GM06990 (cell line): ENCODE measurements around the gene LRRC57.

Experiments
- DNase-seq: peaks from one replicate; pipeline ENCODE4 v3.0.0-alpha.2; 2011; ENCODE audit not compliant: insufficient read length; ENCODE audit errors: extremely low read depth
- H3K27me3 ChIP-seq: replicated peaks from 2 replicates; pipeline ENCODE4 v1.6.0; 2011; ENCODE audit warnings: low read length; ENCODE audit not compliant: control insufficient read depth, insufficient read depth
- H3K36me3 ChIP-seq: 2 replicates; pipeline ENCODE4 v1.5.1; 2011; ENCODE audit warnings: low read length; ENCODE audit not compliant: control insufficient read depth, insufficient read depth
- H3K4me3 ChIP-seq: replicated peaks from 2 replicates; pipeline ENCODE4 v1.5.1; 2011; ENCODE audit warnings: low read depth, mild to moderate bottlenecking, control low read depth, low read length
- CTCF ChIP-seq: IDR thresholded peaks from 2 replicates; pipeline ENCODE4 v1.5.1; 2011; ENCODE audit warnings: low read length, control low read depth, mild to moderate bottlenecking, inconsistent platforms; ENCODE audit not compliant: insufficient read depth, poor library complexity, severe bottlenecking

The LRRC57 gene

GRCh38 chr15:42502477-42502876 is 46.1 kb downstream of the LRRC57 start:
- DNase-seq: no peak
- Histone ChIP-seq H3K27me3 (no peaks in the 10 kb centered on the region), H3K4me3 (no peak overlapping the region), H3K36me3 (no peaks in the 10 kb centered on the region)
- TF ChIP-seq CTCF: no peak

GRCh38 chr15:42499858-42500609 is 48.6 kb downstream of the LRRC57 start:
- H3K36me3 ChIP-seq: no peaks in the 10 kb centered on the region
- no peak for DNase-seq
- no peak overlapping the region for H3K4me3 ChIP-seq
- no peak for TF ChIP-seq CTCF
- no peaks in the 10 kb centered on the region for H3K27me3 ChIP-seq

- TF ChIP-seq CTCF: no peak
- peak; percentile 24 for DNase-seq
These were observed 50.2 kb downstream of the LRRC57 start for GRCh38 chr15:42498212-42499068.

GRCh38 chr15:42495361-42496212 is 53.0 kb downstream of the LRRC57 start, which contains the start of gene SNAP23:
SNAP23 (plus strand) TSS chr15:42495634; CDS start chr15:42511847, 16,213 bp downstream.
- DNase-seq: peak; percentile 93
- Histone ChIP-seq H3K4me3 (peak within 1 kb of the TSS; percentile 70), H3K36me3 (no peaks in the 10 kb centered on the region), H3K27me3 (no peaks in the 10 kb centered on the region)
- no peak for TF ChIP-seq CTCF

More at GRCh38 chr15:42498212-42499068, 50.2 kb downstream of the LRRC57 start:
- no peak overlapping the region for H3K4me3 ChIP-seq
- no peaks in the 10 kb centered on the region for H3K36me3 ChIP-seq
- no peaks in the 10 kb centered on the region for H3K27me3 ChIP-seq

- no peak for DNase-seq
- Histone ChIP-seq H3K27me3 (no peaks in the 10 kb centered on the region), H3K4me3 (peak overlapping the region; percentile 70), H3K36me3 (no peaks in the 10 kb centered on the region)
- no peak for TF ChIP-seq CTCF
These were observed 53.6 kb downstream of the LRRC57 start for GRCh38 chr15:42494998-42495360.
